Dendritic cell treated with granulocyte-macrophage colony-stimulating factor and Interleukin-4, amounts not matched to agents 40 ng/mL and 50 ng/mL, for 4 days (primary cell): ENCODE data around the gene QSER1.

Experiments used
- H3K27ac Mint-ChIP-seq: one replicate; pipeline ENCODE4 v1.8.0; 2022; ENCODE audit warnings: mild to moderate bottlenecking, mixed read lengths
- H3K27me3 Mint-ChIP-seq: one replicate; pipeline ENCODE4 v1.8.0; 2022; ENCODE audit warnings: mild to moderate bottlenecking, mixed read lengths
- H3K36me3 Mint-ChIP-seq: one replicate; pipeline ENCODE4 v1.8.0; 2022; ENCODE audit warnings: low read depth, mixed read lengths
- H3K4me1 Mint-ChIP-seq: one replicate; pipeline ENCODE4 v1.8.0; 2022; ENCODE audit warnings: low read depth, mixed read lengths
- H3K4me3 Mint-ChIP-seq: one replicate; pipeline ENCODE4 v1.8.0; 2022; ENCODE audit warnings: mild to moderate bottlenecking, moderate library complexity, mixed read lengths
- H3K9me3 Mint-ChIP-seq: one replicate; pipeline ENCODE4 v1.8.0; 2022; ENCODE audit warnings: mixed read lengths
- intact Hi-C: fragments of 100-400 bp; cut with micrococcal nuclease; formaldehyde crosslinking; loops from one replicate; pipeline ENCODE4 v1.15.0; 2022

The QSER1 gene

GRCh38 chr11:32894921-32895320 lies 2.3 kb downstream of the QSER1 start:
- Mint-ChIP-seq H3K4me1 (peaks cover 34% of the 10 kb centered on the region), H3K27ac (no peak overlapping the region), H3K4me3 (no peak overlapping the region)

GRCh38 chr11:32895471-32895870 lies 2.9 kb downstream of the QSER1 start:
- Mint-ChIP-seq H3K4me3 (no peak overlapping the region), H3K27me3 (no peaks in the 10 kb centered on the region), H3K36me3 (peaks cover 22% of the 10 kb centered on the region), H3K4me1 (peaks cover 40% of the 10 kb centered on the region), H3K27ac (no peak overlapping the region), H3K9me3 (no peaks in the 10 kb centered on the region)
- intact Hi-C loops: no loop called here

More at GRCh38 chr11:32894921-32895320, 2.3 kb downstream of the QSER1 start:
- intact Hi-C loops: loop anchor here (5.0 kb wide), 3 partner anchors 63 to 167 kb away; no protein-coding TSS in a partner anchor
- peaks cover 3% of the 10 kb centered on the region for H3K27me3 Mint-ChIP-seq
- no peaks in the 10 kb centered on the region for H3K9me3 Mint-ChIP-seq
- peaks cover 22% of the 10 kb centered on the region for H3K36me3 Mint-ChIP-seq

DNA sequence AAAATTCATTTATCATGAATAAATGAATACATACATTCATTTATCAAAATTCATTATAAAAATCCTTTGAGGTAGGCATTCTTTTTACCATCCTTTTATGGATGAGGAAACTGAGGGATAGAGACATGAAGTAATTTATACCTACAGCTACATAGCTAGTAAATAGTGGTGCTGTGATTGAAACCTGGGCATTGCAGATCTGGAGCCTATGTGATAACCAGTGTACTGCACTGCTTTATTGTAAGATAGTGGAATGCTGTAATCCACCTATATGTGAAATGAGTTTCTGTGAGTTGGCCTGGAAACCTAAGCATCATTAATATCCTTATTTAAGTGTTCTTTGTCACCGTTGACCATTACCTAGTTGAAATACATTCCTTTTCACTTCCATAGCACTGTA lies 4.5 kb downstream of the QSER1 start:
- H3K9me3 Mint-ChIP-seq: no peaks in the 10 kb centered on the region
- intact Hi-C loops: no loop called here
- H3K27ac Mint-ChIP-seq: no peak overlapping the region
- H3K4me3 Mint-ChIP-seq: no peak overlapping the region
- no peaks in the 10 kb centered on the region for H3K27me3 Mint-ChIP-seq
- H3K4me1 Mint-ChIP-seq: peaks cover 45% of the 10 kb centered on the region
- H3K36me3 Mint-ChIP-seq: peaks cover 21% of the 10 kb centered on the region

GRCh38 chr11:32899438-32899837 lies 6.8 kb downstream of the QSER1 start:
- Mint-ChIP-seq H3K36me3 (peaks cover 7% of the 10 kb centered on the region), H3K9me3 (no peaks in the 10 kb centered on the region), H3K27ac (peak overlapping the region; percentile 21), H3K27me3 (no peaks in the 10 kb centered on the region), H3K4me3 (no peak overlapping the region), H3K4me1 (peaks cover 64% of the 10 kb centered on the region)
- intact Hi-C loops: no loop called here

GRCh38 chr11:32902089-32902665 lies 9.6 kb downstream of the QSER1 start:
- H3K27ac Mint-ChIP-seq: no peak overlapping the region

DNA sequence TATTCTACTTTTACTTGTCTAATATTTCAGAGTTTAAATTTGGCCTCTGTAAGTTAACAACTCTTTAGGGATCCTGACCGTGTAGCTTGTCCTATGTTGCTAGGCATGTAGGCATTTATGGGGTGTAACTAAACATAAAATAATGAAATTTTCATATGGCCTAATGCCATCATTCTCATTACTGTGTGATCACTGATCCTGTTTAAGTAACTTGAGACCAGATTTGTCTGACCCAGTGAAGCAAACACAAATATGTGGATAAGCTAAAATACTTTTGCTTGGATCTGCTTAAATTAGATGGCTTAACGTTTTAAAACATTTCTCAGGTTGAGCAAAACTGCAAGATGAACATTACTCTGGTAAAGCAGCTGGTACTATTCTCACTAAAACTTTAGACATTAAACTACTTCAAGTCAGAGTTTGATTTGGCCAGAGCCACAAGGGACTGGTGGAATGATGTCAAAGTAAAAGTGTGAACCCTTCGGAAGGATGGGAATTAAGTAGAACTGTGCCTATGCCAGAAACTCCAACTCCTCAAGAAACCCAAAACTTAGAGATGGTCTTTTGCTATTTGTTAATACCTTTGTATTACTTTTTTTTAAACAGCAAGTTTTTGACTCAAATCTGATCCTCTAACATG lies 12.5 kb downstream of the QSER1 start:
- H3K4me1 Mint-ChIP-seq: peaks cover 47% of the 10 kb centered on the region
- no peaks in the 10 kb centered on the region for H3K27me3 Mint-ChIP-seq
- no peaks in the 10 kb centered on the region for H3K9me3 Mint-ChIP-seq
- intact Hi-C loops: no loop called here
- H3K36me3 Mint-ChIP-seq: peaks cover 10% of the 10 kb centered on the region
- no peak overlapping the region for H3K27ac Mint-ChIP-seq
- no peak overlapping the region for H3K4me3 Mint-ChIP-seq

More at GRCh38 chr11:32902089-32902665, 9.6 kb downstream of the QSER1 start:
- intact Hi-C loops: no loop called here
- Mint-ChIP-seq H3K9me3 (no peaks in the 10 kb centered on the region), H3K27me3 (no peaks in the 10 kb centered on the region), H3K4me1 (peaks cover 67% of the 10 kb centered on the region), H3K4me3 (peak overlapping the region; percentile 26), H3K36me3 (peaks cover 11% of the 10 kb centered on the region)

DNA sequence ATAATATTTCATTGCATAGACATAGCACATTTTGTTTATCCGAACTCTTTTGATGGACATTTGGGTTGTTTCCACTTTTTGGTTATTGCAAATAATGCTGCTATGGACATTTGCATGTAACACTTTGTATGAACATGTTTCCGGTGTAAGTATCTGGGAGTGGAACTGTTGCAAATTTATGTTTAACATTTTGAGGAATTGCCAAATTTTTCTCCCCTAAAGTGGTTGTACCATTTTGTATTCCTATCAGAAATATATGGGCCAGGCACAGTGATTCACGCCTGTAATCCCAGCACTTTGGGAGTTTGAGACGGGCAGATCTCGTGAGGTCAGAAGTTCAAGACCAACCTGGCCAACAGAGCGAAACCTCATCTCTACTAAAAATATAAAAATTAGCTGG lies 16.0 kb downstream of the QSER1 start:
- Mint-ChIP-seq H3K27me3 (no peaks in the 10 kb centered on the region), H3K9me3 (no peaks in the 10 kb centered on the region), H3K4me3 (no peak overlapping the region), H3K27ac (no peak overlapping the region), H3K36me3 (peaks cover 20% of the 10 kb centered on the region), H3K4me1 (peaks cover 26% of the 10 kb centered on the region)
- intact Hi-C loops: no loop called here

DNA sequence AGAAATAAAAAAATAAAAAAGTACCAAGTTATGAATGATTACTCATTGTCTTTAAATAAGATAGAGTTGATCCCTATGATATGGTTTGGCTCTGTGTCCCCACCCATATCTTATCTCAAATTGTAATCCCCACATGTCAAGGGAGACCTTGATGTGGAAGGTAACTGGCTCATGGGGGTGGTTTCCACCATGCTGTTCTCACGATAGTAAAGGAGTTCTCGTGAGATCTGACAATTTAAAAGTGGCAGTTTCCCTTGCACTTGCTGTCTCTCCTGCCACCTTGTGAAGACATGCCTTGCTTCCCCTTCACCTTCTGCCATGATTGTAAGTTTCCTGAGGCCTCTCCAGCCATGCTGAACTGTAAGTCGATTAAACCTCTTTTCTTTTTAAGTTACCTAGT lies 18.8 kb downstream of the QSER1 start:
- H3K27me3 Mint-ChIP-seq: no peaks in the 10 kb centered on the region
- H3K4me1 Mint-ChIP-seq: peaks cover 16% of the 10 kb centered on the region
- peaks cover 19% of the 10 kb centered on the region for H3K36me3 Mint-ChIP-seq
- intact Hi-C loops: no loop called here
- no peak overlapping the region for H3K4me3 Mint-ChIP-seq
- H3K27ac Mint-ChIP-seq: no peak overlapping the region
- no peaks in the 10 kb centered on the region for H3K9me3 Mint-ChIP-seq

DNA sequence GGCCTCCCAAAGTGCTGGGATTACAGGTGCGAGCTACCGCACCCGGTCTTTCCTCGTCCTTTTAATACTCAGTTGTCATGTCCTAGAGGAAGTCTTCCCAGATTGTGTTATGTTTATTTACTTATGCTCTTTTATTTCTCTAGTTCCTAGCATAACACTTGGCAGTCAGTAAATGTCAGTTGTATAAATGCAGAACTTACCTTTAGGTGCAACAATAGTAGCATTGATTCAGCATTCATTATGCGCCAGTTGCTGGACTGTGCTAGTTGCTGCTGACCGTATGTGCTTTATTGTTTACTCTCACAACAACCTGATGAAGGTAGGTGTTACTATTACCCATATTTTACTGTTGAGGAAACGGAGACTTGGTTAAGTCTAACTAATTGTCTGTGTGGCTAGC lies 20.8 kb downstream of the QSER1 start:
- peaks cover 21% of the 10 kb centered on the region for H3K4me1 Mint-ChIP-seq
- no peak overlapping the region for H3K27ac Mint-ChIP-seq
- H3K4me3 Mint-ChIP-seq: no peak overlapping the region
- no peaks in the 10 kb centered on the region for H3K27me3 Mint-ChIP-seq
- H3K9me3 Mint-ChIP-seq: no peaks in the 10 kb centered on the region
- H3K36me3 Mint-ChIP-seq: peaks cover 10% of the 10 kb centered on the region
- intact Hi-C loops: no loop called here

- H3K4me1 Mint-ChIP-seq: peaks cover 21% of the 10 kb centered on the region
- intact Hi-C loops: no loop called here
- H3K36me3 Mint-ChIP-seq: peaks cover 10% of the 10 kb centered on the region
- no peak overlapping the region for H3K4me3 Mint-ChIP-seq
- no peaks in the 10 kb centered on the region for H3K9me3 Mint-ChIP-seq
- no peak overlapping the region for H3K27ac Mint-ChIP-seq
- H3K27me3 Mint-ChIP-seq: no peaks in the 10 kb centered on the region
Measured at GRCh38 chr11:32916361-32916760, 23.8 kb downstream of the QSER1 start.

- Mint-ChIP-seq H3K9me3 (no peaks in the 10 kb centered on the region), H3K27ac (no peak overlapping the region), H3K36me3 (peaks cover 4% of the 10 kb centered on the region), H3K27me3 (no peaks in the 10 kb centered on the region), H3K4me1 (peaks cover 14% of the 10 kb centered on the region), H3K4me3 (no peak overlapping the region)
- intact Hi-C loops: no loop called here
Measured at GRCh38 chr11:32916994-32917393, 24.4 kb downstream of the QSER1 start.

DNA sequence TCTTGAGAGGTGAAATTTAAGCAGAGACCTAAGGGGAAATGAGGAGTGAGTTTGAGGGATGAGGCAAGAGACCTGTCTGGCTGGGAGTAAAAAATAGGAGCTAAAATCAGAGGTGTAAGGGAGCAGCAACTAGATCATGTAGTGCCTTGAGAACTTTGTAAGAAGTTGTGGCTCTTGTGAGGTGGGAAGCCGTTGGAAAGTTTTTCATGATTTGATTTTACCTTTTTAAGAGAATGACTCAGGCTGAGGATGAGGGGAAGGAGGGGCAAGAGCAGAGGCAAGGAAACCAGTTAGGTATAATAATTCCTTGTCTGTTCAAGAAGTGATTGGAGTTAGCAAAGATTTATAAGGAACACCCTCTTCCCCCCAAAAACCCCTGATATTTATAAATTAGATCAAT lies 25.8 kb downstream of the QSER1 start:
- Mint-ChIP-seq H3K36me3 (no peaks in the 10 kb centered on the region), H3K4me3 (no peak overlapping the region), H3K27ac (no peak overlapping the region), H3K9me3 (no peaks in the 10 kb centered on the region), H3K27me3 (no peaks in the 10 kb centered on the region), H3K4me1 (peaks cover 11% of the 10 kb centered on the region)
- intact Hi-C loops: no loop called here

DNA sequence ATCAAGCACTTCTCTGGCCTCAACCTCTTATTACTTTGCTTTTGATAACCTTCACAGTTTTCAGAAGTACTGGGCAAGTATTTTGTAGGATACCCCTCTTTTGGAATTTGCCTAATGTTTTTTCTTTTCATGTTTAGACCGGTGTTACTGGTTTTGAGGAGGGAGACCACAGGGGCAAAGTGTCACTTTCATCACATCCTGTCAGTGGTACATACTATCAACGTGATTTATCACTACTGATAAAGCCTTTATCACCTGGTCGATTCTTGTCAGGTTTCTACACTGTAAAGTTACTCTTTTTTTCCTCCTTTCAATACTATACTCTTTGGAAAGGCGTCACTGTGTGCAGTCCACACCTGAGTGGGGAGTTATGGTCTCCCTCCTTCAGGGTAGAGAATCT lies 26.7 kb downstream of the QSER1 start:
- no peak overlapping the region for H3K27ac Mint-ChIP-seq
- intact Hi-C loops: no loop called here
- H3K36me3 Mint-ChIP-seq: no peaks in the 10 kb centered on the region
- peaks cover 11% of the 10 kb centered on the region for H3K4me1 Mint-ChIP-seq
- H3K4me3 Mint-ChIP-seq: no peak overlapping the region
- no peaks in the 10 kb centered on the region for H3K27me3 Mint-ChIP-seq
- no peaks in the 10 kb centered on the region for H3K9me3 Mint-ChIP-seq

GRCh38 chr11:32920570-32920969 lies 28.0 kb downstream of the QSER1 start:
- H3K4me1 Mint-ChIP-seq: peaks cover 11% of the 10 kb centered on the region
- H3K4me3 Mint-ChIP-seq: no peak overlapping the region
- H3K36me3 Mint-ChIP-seq: no peaks in the 10 kb centered on the region
- no peaks in the 10 kb centered on the region for H3K27me3 Mint-ChIP-seq
- H3K27ac Mint-ChIP-seq: no peak overlapping the region
- intact Hi-C loops: no loop called here
- no peaks in the 10 kb centered on the region for H3K9me3 Mint-ChIP-seq

- Mint-ChIP-seq H3K36me3 (no peaks in the 10 kb centered on the region), H3K4me3 (no peak overlapping the region), H3K27me3 (no peaks in the 10 kb centered on the region), H3K27ac (no peak overlapping the region), H3K4me1 (peaks cover 11% of the 10 kb centered on the region), H3K9me3 (no peaks in the 10 kb centered on the region)
- intact Hi-C loops: no loop called here
Measured at GRCh38 chr11:32921204-32921603, 28.6 kb downstream of the QSER1 start.
